ENCODE results near the gene AMMECR1. TPM values are rescaled to one million over a fixed set of nuclear protein-coding genes. Genes with fewer than 3 reads are reported as not detected.

The AMMECR1 gene
- total RNA-seq, 4 donors from 2014 or later: 2.2 to 4.2 (median 2.9) TPM

DNA sequence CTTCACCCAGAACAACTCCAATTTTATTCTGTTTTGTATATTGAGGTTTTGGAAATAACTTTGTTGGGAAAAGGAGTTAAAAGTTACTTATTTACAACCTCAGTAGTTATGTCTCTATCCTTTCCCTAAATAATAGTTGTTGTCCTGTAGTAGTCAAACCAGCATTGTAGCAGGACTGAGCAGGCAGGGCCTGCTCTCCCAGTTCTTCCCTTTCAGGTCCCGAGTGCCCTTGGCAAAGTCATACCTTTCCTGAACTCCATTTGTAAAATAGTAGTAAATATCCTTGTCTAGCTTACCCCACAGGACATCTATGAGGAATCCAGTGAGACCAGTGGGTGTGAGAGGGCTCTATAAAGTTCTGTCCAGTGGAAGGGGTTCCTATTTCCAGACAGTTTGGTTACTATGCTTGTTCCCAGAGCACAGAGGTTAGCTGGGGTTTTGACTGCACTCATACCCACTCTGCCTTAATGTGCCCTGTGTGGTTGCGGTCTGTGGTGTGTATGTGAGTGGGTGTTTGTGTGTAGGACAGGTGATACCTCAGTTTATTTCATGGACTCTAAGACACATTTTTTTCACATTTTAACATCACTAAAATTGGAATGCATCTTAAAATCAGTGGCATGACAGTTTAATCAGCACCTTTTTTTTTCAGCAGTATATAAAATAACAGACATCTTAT lies 136.3 kb downstream of the AMMECR1 start:
- H3K36me3 ChIP-seq: no peaks in the 10 kb centered on the region

DNA sequence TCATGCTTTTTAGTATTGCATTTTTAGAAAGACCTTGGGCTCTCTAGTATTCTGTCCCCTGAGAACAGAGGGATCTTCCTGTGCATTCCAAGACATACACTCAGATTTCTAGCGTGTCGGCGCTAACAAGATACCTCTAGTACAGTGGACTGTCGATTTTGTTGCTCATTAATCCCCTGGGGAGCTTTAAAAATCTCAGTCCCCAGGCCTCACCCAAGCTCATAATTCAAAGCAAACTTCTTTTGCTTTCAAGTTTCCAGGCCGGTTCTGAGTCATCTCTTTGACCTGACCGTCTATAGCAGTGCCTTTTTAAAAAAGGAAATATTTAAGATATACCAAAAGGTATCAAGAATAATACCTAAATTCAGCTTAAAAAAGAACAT lies 137.0 kb downstream of the AMMECR1 start:
- Histone ChIP-seq H3K9me3 (no peaks in the 10 kb centered on the region), H3K36me3 (no peaks in the 10 kb centered on the region), H3K4me1 (no peaks in the 10 kb centered on the region), H3K27ac (no peak overlapping the region), H3K4me3 (no peak overlapping the region), H3K27me3 (peaks cover 0 to 16% of the 10 kb centered on the region in 2 donors)
- no peak for DNase-seq (ENCODE audit: low spot score in 2 of 2)
- TF ChIP-seq POLR2A (IDR thresholded peaks at IDR 0.05) (no peak), EP300 (IDR thresholded peaks at IDR 0.05) (no peak)
- TF ChIP-seq, protein P1, sequence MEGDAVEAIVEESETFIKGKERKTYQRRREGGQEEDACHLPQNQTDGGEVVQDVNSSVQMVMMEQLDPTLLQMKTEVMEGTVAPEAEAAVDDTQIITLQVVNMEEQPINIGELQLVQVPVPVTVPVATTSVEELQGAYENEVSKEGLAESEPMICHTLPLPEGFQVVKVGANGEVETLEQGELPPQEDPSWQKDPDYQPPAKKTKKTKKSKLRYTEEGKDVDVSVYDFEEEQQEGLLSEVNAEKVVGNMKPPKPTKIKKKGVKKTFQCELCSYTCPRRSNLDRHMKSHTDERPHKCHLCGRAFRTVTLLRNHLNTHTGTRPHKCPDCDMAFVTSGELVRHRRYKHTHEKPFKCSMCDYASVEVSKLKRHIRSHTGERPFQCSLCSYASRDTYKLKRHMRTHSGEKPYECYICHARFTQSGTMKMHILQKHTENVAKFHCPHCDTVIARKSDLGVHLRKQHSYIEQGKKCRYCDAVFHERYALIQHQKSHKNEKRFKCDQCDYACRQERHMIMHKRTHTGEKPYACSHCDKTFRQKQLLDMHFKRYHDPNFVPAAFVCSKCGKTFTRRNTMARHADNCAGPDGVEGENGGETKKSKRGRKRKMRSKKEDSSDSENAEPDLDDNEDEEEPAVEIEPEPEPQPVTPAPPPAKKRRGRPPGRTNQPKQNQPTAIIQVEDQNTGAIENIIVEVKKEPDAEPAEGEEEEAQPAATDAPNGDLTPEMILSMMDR (IDR thresholded peaks at IDR 0.05): no peak
- 64 to 67% methylated on average over 6 of the region's 6 CpGs for WGBS, 2 donors

More for the DNA sequence above, 136.3 kb downstream of the AMMECR1 start:
- Histone ChIP-seq H3K4me3 (no peak overlapping the region), H3K27ac (no peak overlapping the region), H3K27me3 (peaks cover 0 to 9% of the 10 kb centered on the region in 2 donors), H3K9me3 (no peaks in the 10 kb centered on the region), H3K4me1 (no peaks in the 10 kb centered on the region)
- 66 to 89% methylated on average over 2 of the region's 2 CpGs for WGBS, 2 donors
- TF ChIP-seq, protein P1 (IDR thresholded peaks at IDR 0.05): no peak
- TF ChIP-seq EP300 (IDR thresholded peaks at IDR 0.05) (no peak), POLR2A (IDR thresholded peaks at IDR 0.05) (no peak)
- no peak for DNase-seq (ENCODE audit: low spot score in 2 of 2)

DNA sequence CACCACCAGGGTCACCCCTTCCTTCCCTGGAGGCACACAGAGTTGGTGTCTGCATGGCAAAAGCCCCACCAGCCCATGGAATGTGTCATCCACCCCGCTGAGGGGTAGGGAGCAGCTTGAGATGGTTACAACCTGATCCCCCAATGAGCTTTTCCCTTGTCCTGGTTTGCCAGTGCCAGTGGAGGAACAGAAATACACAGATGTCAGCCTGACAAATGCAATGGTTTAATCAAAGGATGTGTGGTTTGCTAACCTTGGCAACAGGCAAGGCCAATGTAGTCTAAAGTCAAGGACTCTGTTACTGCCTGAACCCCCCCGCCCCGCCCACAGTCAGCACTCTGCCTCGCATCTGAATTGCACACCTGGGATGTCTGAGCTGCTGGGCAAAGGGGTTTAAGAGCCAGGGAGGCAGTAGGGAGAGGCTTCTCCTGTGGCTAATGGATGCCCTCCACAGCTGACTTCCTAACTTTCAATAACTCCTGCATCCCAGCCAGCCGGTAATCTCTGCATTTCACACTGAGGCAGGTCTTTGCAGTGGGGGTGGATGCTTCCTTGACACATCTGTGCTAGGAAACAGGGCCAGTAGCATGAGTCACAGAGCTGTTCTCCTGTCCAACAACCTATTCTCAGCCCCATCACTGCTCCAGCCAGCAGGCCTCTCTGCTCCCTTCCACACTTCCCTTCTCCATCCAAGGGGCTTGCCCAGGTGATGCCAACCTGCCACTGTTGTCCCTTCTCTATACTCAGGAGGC lies 137.5 kb downstream of the AMMECR1 start:
- DNase-seq (ENCODE audit: low spot score in 2 of 2): no peak
- 57 to 77% methylated on average over 1 to 5 of the region's 5 CpGs for WGBS, 2 donors
- no peaks in the 10 kb centered on the region for H3K4me1 ChIP-seq
- TF ChIP-seq EP300 (IDR thresholded peaks at IDR 0.05) (no peak), POLR2A (IDR thresholded peaks at IDR 0.05) (no peak)
- TF ChIP-seq, protein P1 (IDR thresholded peaks at IDR 0.05): no peak
- no peaks in the 10 kb centered on the region for H3K36me3 ChIP-seq
- H3K4me3 ChIP-seq: no peak overlapping the region
- peaks cover 0 to 18% of the 10 kb centered on the region in 2 donors for H3K27me3 ChIP-seq
- H3K27ac ChIP-seq: no peak overlapping the region
- no peaks in the 10 kb centered on the region for H3K9me3 ChIP-seq

DNA sequence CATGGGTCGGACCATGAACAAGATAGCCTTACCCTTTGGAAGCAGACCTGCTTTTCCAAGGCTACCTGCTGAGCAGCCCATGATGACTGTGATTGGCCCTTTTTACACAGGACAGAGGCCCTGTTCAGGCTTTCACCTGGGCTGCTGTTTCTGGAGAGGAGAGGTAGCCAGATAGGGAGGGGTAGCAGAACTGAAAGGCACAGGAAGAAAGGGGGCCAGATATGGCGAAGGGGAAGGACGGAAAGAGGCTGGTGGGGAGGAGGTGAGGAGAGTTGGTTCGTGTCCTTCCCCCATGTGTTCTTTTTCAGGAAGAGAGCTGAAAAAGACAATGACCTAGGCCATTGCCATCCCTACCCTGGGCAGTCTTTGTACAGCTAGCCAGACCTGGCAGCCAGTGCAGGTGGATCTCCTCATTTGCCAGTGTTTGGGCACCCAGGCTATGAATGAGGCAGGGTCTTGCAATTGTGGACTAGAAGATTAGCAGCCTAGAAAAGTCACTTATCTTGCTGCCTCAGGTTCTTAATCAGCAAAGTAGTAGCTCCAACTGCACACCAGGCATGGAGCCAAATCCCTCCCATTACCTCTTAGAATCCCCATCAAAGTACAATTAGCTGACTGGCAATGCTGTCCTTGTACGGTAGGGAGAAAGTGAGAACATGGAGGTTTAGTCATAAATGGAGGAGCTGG lies 139.6 kb downstream of the AMMECR1 start:
- no peaks in the 10 kb centered on the region for H3K36me3 ChIP-seq
- no peak for DNase-seq (ENCODE audit: low spot score in 2 of 2)
- TF ChIP-seq, protein P1 (IDR thresholded peaks at IDR 0.05): no peak
- TF ChIP-seq POLR2A (IDR thresholded peaks at IDR 0.05) (no peak), EP300 (IDR thresholded peaks at IDR 0.05) (no peak)
- H3K4me1 ChIP-seq: no peaks in the 10 kb centered on the region
- H3K4me3 ChIP-seq: no peak overlapping the region
- 75 to 88% methylated on average over 5 of the region's 5 CpGs for WGBS, 2 donors
- H3K9me3 ChIP-seq: no peaks in the 10 kb centered on the region
- no peak overlapping the region for H3K27ac ChIP-seq
- peaks cover 0 to 18% of the 10 kb centered on the region in 2 donors for H3K27me3 ChIP-seq

All from tibial nerve (tissue), 4 donors.